Activated CD8-positive, alpha-beta T cell treated with anti-CD3 and anti-CD28 coated beads for 36 hours (primary cell): Measurements from ENCODE around the gene CCDC14. TPM values are rescaled to one million over a fixed set of nuclear protein-coding genes. Genes with fewer than 3 reads are reported as not detected.

Experiments
- ATAC-seq: fragments of 200-7000 bp; cut with Tn5 transposase; one replicate; pipeline ENCODE4 v1.10.0; 2021; ENCODE audit warnings: mild to moderate bottlenecking, moderate library complexity
- CTCF ChIA-PET: fragments of 350-600 bp; sonication (Branson Sonifier 250); formaldehyde crosslinking; loops from one replicate; lab custom pipeline; 2021; ENCODE audit warnings: antibody characterized with exemption; lab: Charles Lee
- POLR2A ChIA-PET: fragments of 350-600 bp; sonication (Branson Sonifier 250); formaldehyde crosslinking; loops from one replicate; lab custom pipeline; 2021; ENCODE audit warnings: antibody characterized with exemption; lab: Charles Lee
- DNase-seq: peaks from one replicate; pipeline ENCODE4 v3.0.0-alpha.2; 2020
- H3K27ac Mint-ChIP-seq: one replicate; pipeline ENCODE4 v1.8.0; 2021; ENCODE audit warnings: mild to moderate bottlenecking, mixed read lengths
- H3K27me3 Mint-ChIP-seq: one replicate; pipeline ENCODE4 v1.8.0; 2021; ENCODE audit warnings: mixed read lengths
- H3K36me3 Mint-ChIP-seq: one replicate; pipeline ENCODE4 v1.8.0; 2021; ENCODE audit warnings: low read depth, mixed read lengths
- H3K4me1 Mint-ChIP-seq: one replicate; pipeline ENCODE4 v1.8.0; 2021; ENCODE audit warnings: low read depth, mixed read lengths
- H3K4me3 Mint-ChIP-seq: one replicate; pipeline ENCODE4 v1.8.0; 2021; ENCODE audit warnings: mild to moderate bottlenecking, moderate library complexity, mixed read lengths
- H3K9me3 Mint-ChIP-seq: one replicate; pipeline ENCODE4 v1.8.0; 2021; ENCODE audit warnings: mixed read lengths
- intact Hi-C: fragments of 100-400 bp; cut with micrococcal nuclease; formaldehyde crosslinking; loops from one replicate; pipeline ENCODE4 v1.10.0; 2022
- total RNA-seq, 2 experiments: library from RNA; stranded (reverse); gene quantifications; one replicate each; pipeline ENCODE4 v1.2.3, GENCODE V29; 2021
- TF ChIP-seq, protein P1 (sequence below): fragments of 200-600 bp; IDR thresholded peaks from one replicate; pipeline ENCODE4 v1.8.0; 2022; ENCODE audit warnings: antibody characterized with exemption, mild to moderate bottlenecking

Gene CCDC14
- total RNA-seq, 2 experiments from 2014 or later: 34.1 to 35.1 TPM

- Mint-ChIP-seq H3K9me3 (peaks cover 5% of the 10 kb centered on the region), H3K4me3 (no peak overlapping the region), H3K27ac (no peak overlapping the region), H3K36me3 (no peaks in the 10 kb centered on the region), H3K4me1 (no peaks in the 10 kb centered on the region), H3K27me3 (peaks cover 4% of the 10 kb centered on the region)
- DNase-seq (no peak), ATAC-seq (no peak)
- ChIA-PET CTCF (no interaction called here), POLR2A (interaction anchor here (0.8 kb wide), 1 partner anchor 239 kb away, joined by 3 read pairs; no protein-coding TSS in a partner anchor)
- intact Hi-C loops: no loop called here
- TF ChIP-seq, protein P1, sequence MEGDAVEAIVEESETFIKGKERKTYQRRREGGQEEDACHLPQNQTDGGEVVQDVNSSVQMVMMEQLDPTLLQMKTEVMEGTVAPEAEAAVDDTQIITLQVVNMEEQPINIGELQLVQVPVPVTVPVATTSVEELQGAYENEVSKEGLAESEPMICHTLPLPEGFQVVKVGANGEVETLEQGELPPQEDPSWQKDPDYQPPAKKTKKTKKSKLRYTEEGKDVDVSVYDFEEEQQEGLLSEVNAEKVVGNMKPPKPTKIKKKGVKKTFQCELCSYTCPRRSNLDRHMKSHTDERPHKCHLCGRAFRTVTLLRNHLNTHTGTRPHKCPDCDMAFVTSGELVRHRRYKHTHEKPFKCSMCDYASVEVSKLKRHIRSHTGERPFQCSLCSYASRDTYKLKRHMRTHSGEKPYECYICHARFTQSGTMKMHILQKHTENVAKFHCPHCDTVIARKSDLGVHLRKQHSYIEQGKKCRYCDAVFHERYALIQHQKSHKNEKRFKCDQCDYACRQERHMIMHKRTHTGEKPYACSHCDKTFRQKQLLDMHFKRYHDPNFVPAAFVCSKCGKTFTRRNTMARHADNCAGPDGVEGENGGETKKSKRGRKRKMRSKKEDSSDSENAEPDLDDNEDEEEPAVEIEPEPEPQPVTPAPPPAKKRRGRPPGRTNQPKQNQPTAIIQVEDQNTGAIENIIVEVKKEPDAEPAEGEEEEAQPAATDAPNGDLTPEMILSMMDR: no peak
Observed at GRCh38 chr3:123872621-123873020, 88.4 kb downstream of the CCDC14 start.

GRCh38 chr3:123871946-123872345 is 89.1 kb downstream of the CCDC14 start:
- Mint-ChIP-seq H3K27me3 (peaks cover 4% of the 10 kb centered on the region), H3K4me1 (no peaks in the 10 kb centered on the region), H3K27ac (no peak overlapping the region), H3K4me3 (no peak overlapping the region), H3K36me3 (no peaks in the 10 kb centered on the region), H3K9me3 (peaks cover 5% of the 10 kb centered on the region)
- DNase-seq (no peak), ATAC-seq (no peak)
- ChIA-PET POLR2A (no interaction called here), CTCF (no interaction called here)
- intact Hi-C loops: no loop called here
- TF ChIP-seq, protein P1: no peak

DNA sequence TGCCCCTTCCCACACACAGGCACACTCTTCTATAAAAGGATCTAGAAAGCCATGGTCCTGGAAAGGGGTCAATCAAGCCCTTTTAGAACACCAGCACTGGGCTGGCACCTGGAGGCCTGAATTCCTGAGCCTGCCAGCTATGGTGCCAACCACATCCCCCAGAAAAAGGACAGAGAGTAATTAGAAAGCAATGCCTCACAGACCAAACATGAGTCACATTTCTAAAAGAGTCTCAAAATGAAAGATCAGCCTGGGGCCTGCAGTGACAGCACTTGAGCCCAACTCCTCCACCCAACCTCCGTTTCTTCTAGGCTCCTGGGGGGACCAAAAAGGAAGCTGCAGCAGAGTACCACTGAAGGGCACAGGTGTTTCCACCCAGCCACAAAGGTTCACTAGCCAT is 91.0 kb downstream of the CCDC14 start:
- ATAC-seq: peak; percentile 20

GRCh38 chr3:123869165-123869564 is 91.9 kb downstream of the CCDC14 start:
- ChIA-PET POLR2A (no interaction called here), CTCF (no interaction called here)
- H3K4me3 Mint-ChIP-seq: no peak overlapping the region
- no peak overlapping the region for H3K27ac Mint-ChIP-seq
- H3K9me3 Mint-ChIP-seq: peaks cover 5% of the 10 kb centered on the region
- DNase-seq: no peak
- intact Hi-C loops: no loop called here
- no peak for ATAC-seq
- H3K27me3 Mint-ChIP-seq: peaks cover 4% of the 10 kb centered on the region
- H3K36me3 Mint-ChIP-seq: no peaks in the 10 kb centered on the region
- TF ChIP-seq, protein P1: no peak
- no peaks in the 10 kb centered on the region for H3K4me1 Mint-ChIP-seq

More for the DNA sequence above, 91.0 kb downstream of the CCDC14 start:
- Mint-ChIP-seq H3K4me1 (no peaks in the 10 kb centered on the region), H3K4me3 (no peak overlapping the region), H3K27me3 (peaks cover 4% of the 10 kb centered on the region), H3K36me3 (no peaks in the 10 kb centered on the region), H3K9me3 (peaks cover 5% of the 10 kb centered on the region), H3K27ac (no peak overlapping the region)
- intact Hi-C loops: no loop called here
- TF ChIP-seq, protein P1: no peak
- ChIA-PET POLR2A (no interaction called here), CTCF (no interaction called here)
- no peak for DNase-seq

GRCh38 chr3:123864706-123865105 is 96.3 kb downstream of the CCDC14 start:
- no peaks in the 10 kb centered on the region for H3K36me3 Mint-ChIP-seq
- H3K9me3 Mint-ChIP-seq: no peaks in the 10 kb centered on the region
- no peaks in the 10 kb centered on the region for H3K27me3 Mint-ChIP-seq
- ChIA-PET CTCF (no interaction called here), POLR2A (no interaction called here)
- DNase-seq: no peak
- intact Hi-C loops: no loop called here
- no peak overlapping the region for H3K27ac Mint-ChIP-seq
- ATAC-seq: no peak
- TF ChIP-seq, protein P1: no peak
- no peaks in the 10 kb centered on the region for H3K4me1 Mint-ChIP-seq
- no peak overlapping the region for H3K4me3 Mint-ChIP-seq

Other genes starting within 250 kb of the CCDC14 start
- gene MYLK, start 76.9 kb downstream of the CCDC14 start, total RNA-seq: under 1 TPM in 1 of 2 experiments, not detected in 1; 0.34 TPM
- gene ROPN1, start 30.9 kb upstream of the CCDC14 start, total RNA-seq: not detected
- gene KALRN, start 72.1 kb upstream of the CCDC14 start, total RNA-seq: 1 to 10 TPM; 1.5 to 2.2 TPM